Mesendoderm (in vitro differentiated cells): ENCODE data around the gene CYSTM1.
A peak's percentile ranks its signal among the peaks of the same experiment; 100 is the strongest.

Experiments used
- DNase-seq: peaks from one replicate; pipeline ENCODE4 v3.0.0; 2013
- H2AK5ac ChIP-seq: 2 replicates; pipeline ENCODE4 v1.6.1; 2013; ENCODE audit warnings: low read length, inconsistent platforms
- H2BK120ac ChIP-seq: 2 replicates; pipeline ENCODE4 v1.6.1; 2013; ENCODE audit warnings: low read depth, mild to moderate bottlenecking, low read length, moderate library complexity, mixed read lengths
- H2BK15ac ChIP-seq: replicated peaks from 2 replicates; pipeline ENCODE4 v1.6.1; 2013; ENCODE audit warnings: low read depth, mild to moderate bottlenecking, moderate library complexity
- H2BK5ac ChIP-seq: 2 replicates; pipeline ENCODE4 v1.6.1; 2013; ENCODE audit warnings: low read length, inconsistent platforms
- H3K18ac ChIP-seq: 2 replicates; pipeline ENCODE4 v1.6.1; 2013; ENCODE audit warnings: mild to moderate bottlenecking, low read length, mixed read lengths
- H3K23ac ChIP-seq: one replicate; pipeline ENCODE4 v1.6.1; 2013; ENCODE audit warnings: low read length
- H3K27ac ChIP-seq: 2 replicates; pipeline ENCODE4 v1.5.1; 2013; ENCODE audit warnings: low read depth, mild to moderate bottlenecking, inconsistent platforms, low read length, moderate library complexity
- H3K27me3 ChIP-seq: 2 replicates; pipeline ENCODE4 v1.6.1; 2013; ENCODE audit warnings: low read length, control low read depth, mild to moderate bottlenecking, inconsistent platforms; ENCODE audit not compliant: insufficient read depth, poor library complexity
- H3K36me3 ChIP-seq: 2 replicates; pipeline ENCODE4 v1.6.1; 2013; ENCODE audit warnings: low read length, inconsistent platforms; ENCODE audit not compliant: control insufficient read depth, insufficient read depth
- H3K4ac ChIP-seq: one replicate; pipeline ENCODE4 v1.6.1; 2013; ENCODE audit warnings: low read depth, mild to moderate bottlenecking, low read length, moderate library complexity
- H3K4me1 ChIP-seq: 2 replicates; pipeline ENCODE4 v1.6.1; 2013; ENCODE audit warnings: low read depth, low read length, inconsistent platforms; ENCODE audit not compliant: control insufficient read depth
- H3K4me2 ChIP-seq: 2 replicates; pipeline ENCODE4 v1.6.1; 2013; ENCODE audit warnings: low read length
- H3K4me3 ChIP-seq: 2 replicates; pipeline ENCODE4 v1.5.1; 2013; ENCODE audit warnings: mild to moderate bottlenecking, low read length
- H3K56ac ChIP-seq: one replicate; pipeline ENCODE4 v1.6.1; 2013; ENCODE audit warnings: low read length
- H3K79me1 ChIP-seq: 2 replicates; pipeline ENCODE4 v1.6.1; 2013; ENCODE audit warnings: low read length, inconsistent platforms
- H3K79me2 ChIP-seq: 2 replicates; pipeline ENCODE4 v1.6.1; 2013; ENCODE audit warnings: mild to moderate bottlenecking, low read length; ENCODE audit not compliant: control insufficient read depth, insufficient read depth
- H3K9ac ChIP-seq: 2 replicates; pipeline ENCODE4 v1.6.1; 2013; ENCODE audit warnings: low read length, inconsistent platforms
- H4K5ac ChIP-seq: one replicate; pipeline ENCODE4 v1.6.1; 2013; ENCODE audit warnings: low read length
- H4K8ac ChIP-seq: one replicate; pipeline ENCODE4 v1.6.1; 2013; ENCODE audit warnings: low read depth, mild to moderate bottlenecking, control low read depth, low read length, moderate library complexity
- WGBS: extraction: QIAGEN DNeasy Blood & Tissue Kit; methylation state at CpG from one replicate; pipeline ENCODE4 v1.1.7; 2013; ENCODE audit warnings: low lambda C conversion rate, missing lambda C conversion rate; ENCODE audit not compliant: insufficient coverage; ENCODE audit errors: extremely low coverage; 5-methylcytosine and 5-hydroxymethylcytosine counted together

CYSTM1 gene

GRCh38 chr5:140157032-140157781 lies 17.8 kb upstream of the CYSTM1 start:
- Histone ChIP-seq H4K8ac (no peak overlapping the region), H3K27ac (no peak overlapping the region), H2BK15ac (no peak overlapping the region), H3K4me2 (peak overlapping the region; percentile 48), H2AK5ac (no peak overlapping the region), H3K4me1 (peaks cover 6% of the 10 kb centered on the region), H3K36me3 (no peaks in the 10 kb centered on the region), H2BK5ac (no peak overlapping the region), H3K27me3 (no peaks in the 10 kb centered on the region), H3K9ac (peak overlapping the region; percentile 37), H3K4ac (no peak overlapping the region), H3K79me2 (no peaks in the 10 kb centered on the region), H3K79me1 (no peaks in the 10 kb centered on the region), H3K56ac (peak overlapping the region; percentile 67), H3K4me3 (no peak overlapping the region), H4K5ac (no peak overlapping the region), H3K23ac (no peak overlapping the region), H2BK120ac (no peak overlapping the region), H3K18ac (no peak overlapping the region)
- no CpG with 5 or more reads among the region's 30 CpGs for WGBS
- DNase-seq: peak; percentile 87

- H4K8ac ChIP-seq: no peak overlapping the region
- no peak overlapping the region for H3K4me3 ChIP-seq
- DNase-seq: no peak
- WGBS: no CpG with 5 or more reads among the region's 7 CpGs
- H3K23ac ChIP-seq: no peak overlapping the region
- no peak overlapping the region for H2AK5ac ChIP-seq
- no peak overlapping the region for H2BK5ac ChIP-seq
- H3K27me3 ChIP-seq: no peaks in the 10 kb centered on the region
- no peaks in the 10 kb centered on the region for H3K79me1 ChIP-seq
- no peak overlapping the region for H3K4ac ChIP-seq
- no peak overlapping the region for H3K27ac ChIP-seq
- H2BK120ac ChIP-seq: no peak overlapping the region
- no peak overlapping the region for H3K18ac ChIP-seq
- no peak overlapping the region for H4K5ac ChIP-seq
- H3K9ac ChIP-seq: no peak overlapping the region
- no peaks in the 10 kb centered on the region for H3K36me3 ChIP-seq
- no peaks in the 10 kb centered on the region for H3K4me1 ChIP-seq
- H3K4me2 ChIP-seq: no peak overlapping the region
- no peak overlapping the region for H3K56ac ChIP-seq
- H3K79me2 ChIP-seq: no peaks in the 10 kb centered on the region
- H2BK15ac ChIP-seq: no peak overlapping the region
Measured at GRCh38 chr5:140159014-140159927, 15.7 kb upstream of the CYSTM1 start.

- no peak overlapping the region for H4K8ac ChIP-seq
- no peak overlapping the region for H3K4me2 ChIP-seq
- no peak overlapping the region for H3K56ac ChIP-seq
- H3K27me3 ChIP-seq: no peaks in the 10 kb centered on the region
- H2AK5ac ChIP-seq: no peak overlapping the region
- no peaks in the 10 kb centered on the region for H3K79me1 ChIP-seq
- no peak overlapping the region for H3K4ac ChIP-seq
- WGBS: no CpG with 5 or more reads among the region's 5 CpGs
- H3K36me3 ChIP-seq: no peaks in the 10 kb centered on the region
- no peak overlapping the region for H2BK120ac ChIP-seq
- no peak overlapping the region for H3K27ac ChIP-seq
- no peak overlapping the region for H3K23ac ChIP-seq
- H3K79me2 ChIP-seq: no peaks in the 10 kb centered on the region
- H2BK5ac ChIP-seq: no peak overlapping the region
- H4K5ac ChIP-seq: no peak overlapping the region
- no peak overlapping the region for H3K18ac ChIP-seq
- H3K4me3 ChIP-seq: no peak overlapping the region
- no peak overlapping the region for H3K9ac ChIP-seq
- no peaks in the 10 kb centered on the region for H3K4me1 ChIP-seq
- H2BK15ac ChIP-seq: no peak overlapping the region
- no peak for DNase-seq
Measured at GRCh38 chr5:140162275-140162674, 12.7 kb upstream of the CYSTM1 start.

- H4K8ac ChIP-seq: no peak overlapping the region
- H3K9ac ChIP-seq: no peak overlapping the region
- no peak overlapping the region for H2AK5ac ChIP-seq
- H2BK5ac ChIP-seq: no peak overlapping the region
- H4K5ac ChIP-seq: no peak overlapping the region
- no peak for DNase-seq
- no peak overlapping the region for H2BK120ac ChIP-seq
- H3K4me2 ChIP-seq: no peak overlapping the region
- no peaks in the 10 kb centered on the region for H3K79me2 ChIP-seq
- WGBS: no CpG with 5 or more reads among the region's 5 CpGs
- H3K79me1 ChIP-seq: no peaks in the 10 kb centered on the region
- H3K27ac ChIP-seq: no peak overlapping the region
- H3K4me3 ChIP-seq: no peak overlapping the region
- H3K23ac ChIP-seq: no peak overlapping the region
- no peaks in the 10 kb centered on the region for H3K36me3 ChIP-seq
- H3K4ac ChIP-seq: no peak overlapping the region
- H3K4me1 ChIP-seq: no peaks in the 10 kb centered on the region
- no peak overlapping the region for H2BK15ac ChIP-seq
- no peak overlapping the region for H3K56ac ChIP-seq
- H3K27me3 ChIP-seq: no peaks in the 10 kb centered on the region
- no peak overlapping the region for H3K18ac ChIP-seq
Measured at GRCh38 chr5:140162781-140163180, 12.2 kb upstream of the CYSTM1 start.

- H3K36me3 ChIP-seq: no peaks in the 10 kb centered on the region
- no peak overlapping the region for H3K4ac ChIP-seq
- no peak overlapping the region for H3K27ac ChIP-seq
- no peak overlapping the region for H2BK5ac ChIP-seq
- no peak overlapping the region for H2AK5ac ChIP-seq
- H3K79me1 ChIP-seq: no peaks in the 10 kb centered on the region
- no peak overlapping the region for H4K5ac ChIP-seq
- no peak overlapping the region for H2BK120ac ChIP-seq
- H3K9ac ChIP-seq: no peak overlapping the region
- no peak overlapping the region for H2BK15ac ChIP-seq
- no peak overlapping the region for H3K56ac ChIP-seq
- no peak overlapping the region for H3K18ac ChIP-seq
- no peaks in the 10 kb centered on the region for H3K4me1 ChIP-seq
- DNase-seq: peak; percentile 54
- H3K79me2 ChIP-seq: no peaks in the 10 kb centered on the region
- no peak overlapping the region for H4K8ac ChIP-seq
- H3K23ac ChIP-seq: no peak overlapping the region
- no peak overlapping the region for H3K4me2 ChIP-seq
- WGBS: no CpG with 5 or more reads among the region's 5 CpGs
- H3K27me3 ChIP-seq: no peaks in the 10 kb centered on the region
- H3K4me3 ChIP-seq: no peak overlapping the region
Measured at GRCh38 chr5:140165101-140165922, 9.7 kb upstream of the CYSTM1 start.
